HG02885 (cell line): Measurements from ENCODE around the gene BIN1.
"Not testable (repeated sequence)": the region's sequence is repeated elsewhere in the genome, so short reads cannot be mapped to it uniquely, and the experiment has no call there.

ENCODE experiments used
- ATAC-seq: cut with Tn5 transposase; IDR thresholded peaks from one replicate; pipeline ENCODE4 v1.9.1; 2021; ENCODE audit warnings: mild to moderate bottlenecking; ENCODE audit not compliant: unreplicated experiment, poor library complexity

BIN1 gene

GRCh38 chr2:127134833-127135830, 28.2 kb upstream of the BIN1 start:
- peak; percentile 49 for ATAC-seq

- ATAC-seq = no peak
Measured at GRCh38 chr2:127134235-127134634, 27.3 kb upstream of the BIN1 start.

GRCh38 chr2:127133793-127134192, 26.8 kb upstream of the BIN1 start:
- no peak for ATAC-seq

GRCh38 chr2:127130421-127130820, 23.5 kb upstream of the BIN1 start:
- no peak for ATAC-seq

DNA sequence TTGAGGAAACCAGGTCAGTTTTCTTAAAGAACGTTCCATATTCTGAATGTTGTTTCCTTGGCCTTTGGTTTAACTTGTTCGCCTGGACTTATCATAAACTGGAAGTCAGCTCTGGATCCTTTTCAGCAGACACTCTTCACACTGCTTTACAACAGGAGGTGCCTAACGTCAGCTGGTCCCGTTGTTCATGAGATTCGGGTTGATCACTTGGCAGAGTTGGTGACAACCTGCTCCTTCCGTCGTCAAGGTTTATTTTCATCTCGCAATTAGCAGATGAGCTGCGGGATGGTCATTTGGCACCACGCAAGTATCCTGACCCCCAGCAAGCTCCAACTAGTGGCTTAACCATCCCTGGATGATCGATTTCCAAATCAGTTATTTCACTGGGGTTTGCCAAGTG, 23.0 kb upstream of the BIN1 start:
- no peak for ATAC-seq

DNA sequence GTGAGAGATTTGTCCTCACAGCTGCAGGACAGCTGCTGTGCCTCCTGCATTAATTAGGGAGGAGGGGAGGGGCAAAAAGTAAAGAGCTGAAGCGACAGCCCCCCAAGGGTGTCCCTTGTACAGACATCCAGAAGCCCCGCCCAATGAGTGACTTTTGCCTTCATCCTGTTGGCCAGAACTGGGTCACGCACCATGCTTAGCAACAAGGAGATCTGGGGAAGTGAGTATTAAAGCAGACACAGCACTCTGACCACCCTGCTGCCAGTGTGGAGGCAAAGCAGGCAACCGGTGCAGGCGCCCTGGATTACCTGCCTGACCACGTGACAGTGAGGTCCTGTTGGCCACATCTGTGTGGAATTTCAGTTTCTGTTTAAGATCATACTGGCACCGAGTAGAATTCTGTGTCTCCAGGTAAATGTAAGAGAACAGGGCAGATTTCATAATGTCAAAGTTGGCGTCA, 21.5 kb upstream of the BIN1 start:
- peak; percentile 97 for ATAC-seq

DNA sequence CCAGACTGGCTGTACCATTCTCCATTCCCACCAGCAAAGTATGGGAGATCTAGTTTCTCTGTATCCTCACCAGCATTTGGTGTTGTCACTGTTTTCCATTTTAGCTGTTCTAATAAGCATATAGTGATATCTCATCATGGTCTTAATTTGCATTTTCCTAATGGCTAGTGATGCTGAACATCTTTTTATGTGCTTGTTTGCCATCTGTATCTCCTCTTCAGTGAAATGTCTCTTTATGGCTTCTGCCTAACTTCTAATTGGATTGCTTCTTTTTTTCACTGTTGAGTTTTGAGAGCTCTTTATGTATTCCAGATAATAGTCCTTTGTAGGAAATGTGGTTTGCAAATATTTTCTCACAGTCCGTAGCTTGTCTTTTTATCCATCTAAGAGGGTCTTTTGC, 18.9 kb upstream of the BIN1 start:
- no peak for ATAC-seq

DNA sequence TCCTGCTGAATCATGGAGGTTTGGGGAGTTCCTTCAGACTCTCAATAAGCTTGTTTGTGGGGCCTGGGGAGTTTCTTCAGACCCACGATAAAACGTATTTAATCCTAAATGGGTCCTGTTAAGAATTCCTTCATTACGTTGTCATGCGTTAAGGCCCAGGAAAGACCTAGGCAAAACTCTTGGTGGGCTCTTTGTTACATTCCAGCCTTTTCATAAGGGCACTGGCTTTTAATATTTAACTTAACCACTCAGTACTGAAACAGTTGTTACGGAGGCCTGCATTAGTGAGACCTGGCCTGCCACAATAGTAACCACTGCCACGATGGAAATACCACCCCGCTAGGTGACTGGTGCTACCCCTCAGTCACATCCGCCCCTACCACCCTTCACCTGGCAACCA, 17.5 kb upstream of the BIN1 start:
- ATAC-seq = no peak

GRCh38 chr2:127122361-127123027, 15.5 kb upstream of the BIN1 start:
- no peak for ATAC-seq

GRCh38 chr2:127121776-127122176, 14.8 kb upstream of the BIN1 start:
- ATAC-seq = no peak

DNA sequence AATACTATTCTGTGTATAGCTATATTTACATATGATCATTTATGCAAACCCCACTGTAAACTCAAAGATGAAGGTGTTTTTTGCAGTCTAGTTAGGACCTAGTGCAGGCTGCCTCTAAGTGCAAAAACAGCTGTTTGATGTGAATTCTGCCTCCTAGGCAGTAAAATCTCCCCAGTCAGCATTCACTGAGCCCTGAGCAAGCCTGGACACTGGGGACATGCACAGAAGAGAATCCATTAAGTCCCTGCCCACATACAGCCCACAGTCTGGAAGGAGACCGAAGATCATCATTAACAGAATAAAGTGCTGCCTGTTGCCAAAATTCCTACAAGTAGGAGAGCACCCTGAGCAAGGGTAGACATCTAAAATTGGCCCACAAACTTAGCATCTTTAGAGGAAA, 14.4 kb upstream of the BIN1 start:
- ATAC-seq = no peak

DNA sequence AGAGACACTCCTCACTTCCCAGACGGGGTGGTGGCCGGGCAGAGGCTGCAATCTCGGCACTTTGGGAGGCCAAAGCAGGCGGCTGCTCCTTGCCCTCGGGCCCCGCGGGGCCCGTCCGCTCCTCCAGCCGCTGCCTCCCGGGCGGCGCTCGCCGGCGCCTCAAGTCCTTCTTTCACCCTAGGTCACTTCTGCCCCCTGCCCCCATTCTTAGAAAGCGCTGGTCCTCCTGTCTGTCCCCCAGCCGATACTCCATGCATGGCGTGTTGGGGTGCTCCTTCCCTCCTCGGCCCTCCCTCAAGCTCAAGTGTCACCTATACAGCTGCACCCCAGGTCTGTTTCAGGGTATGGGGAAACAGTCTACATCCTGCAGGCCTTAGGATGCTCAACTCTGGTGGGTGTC, 13.5 kb upstream of the BIN1 start:
- not testable (repeated sequence) for ATAC-seq

- ATAC-seq = no peak
Measured at GRCh38 chr2:127118467-127118866, 11.5 kb upstream of the BIN1 start.

- ATAC-seq = no peak
Measured at GRCh38 chr2:127118038-127118437, 11.1 kb upstream of the BIN1 start.

GRCh38 chr2:127117603-127118002, 10.6 kb upstream of the BIN1 start:
- no peak for ATAC-seq

DNA sequence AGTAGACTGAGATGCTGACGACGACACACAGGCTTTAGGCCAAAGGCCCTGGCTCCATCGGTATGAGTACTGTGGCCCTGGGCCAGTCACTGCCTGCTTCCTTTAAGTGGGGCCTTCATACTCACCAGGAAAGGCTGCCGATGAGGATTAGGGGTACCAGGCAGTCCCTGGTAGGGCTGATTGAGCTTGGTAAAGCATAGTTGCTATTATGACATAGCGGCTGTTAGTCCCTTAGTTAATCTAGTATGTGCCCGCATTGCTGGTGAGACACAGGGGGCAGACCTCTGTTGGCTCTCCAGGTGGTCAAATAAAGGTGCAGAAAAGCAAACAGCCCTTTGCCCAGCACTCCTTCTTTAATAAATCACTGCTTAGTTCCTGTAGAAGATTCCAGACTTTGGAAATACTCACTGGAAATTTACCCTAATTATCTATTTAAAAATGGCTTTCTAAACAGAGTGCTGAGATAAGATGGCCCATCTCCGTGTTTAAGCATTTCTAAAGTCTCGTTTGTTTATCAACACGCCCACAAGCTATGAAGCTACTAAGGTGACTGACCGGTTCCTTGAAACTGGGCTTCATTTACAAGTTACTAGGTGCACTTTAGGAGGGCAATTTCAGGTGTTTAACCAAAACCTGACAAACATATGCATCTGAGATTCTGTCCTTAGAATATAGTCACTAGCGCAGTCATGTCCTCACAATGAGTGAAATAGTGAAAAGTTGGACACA, 8.7 kb upstream of the BIN1 start:
- ATAC-seq = no peak

- ATAC-seq = no peak
Measured at GRCh38 chr2:127110985-127111384, 4.0 kb upstream of the BIN1 start.

DNA sequence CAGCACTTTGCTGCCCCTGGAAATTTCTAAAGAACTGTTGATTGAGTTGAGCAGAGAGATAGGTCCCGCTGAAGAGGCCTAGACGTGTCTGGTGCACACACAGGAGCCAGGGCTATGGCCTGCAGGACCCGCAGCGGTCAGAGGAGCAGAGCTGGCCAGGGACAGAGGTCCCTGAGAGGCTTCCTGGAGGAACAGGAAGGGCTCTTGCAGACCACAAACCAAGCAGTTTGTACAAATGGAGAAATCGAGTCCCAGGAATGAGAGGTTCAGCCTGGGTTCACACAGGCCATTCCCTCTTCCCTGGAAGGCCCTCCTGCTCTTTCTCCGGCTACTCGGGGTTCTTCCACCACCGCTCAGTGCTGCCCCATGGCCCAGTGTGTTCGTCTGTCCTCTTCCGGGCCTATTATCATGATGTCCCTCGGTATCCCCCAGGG, 1.2 kb upstream of the BIN1 start:
- no peak for ATAC-seq

GRCh38 chr2:127107622-127107999, 657 bp upstream of the BIN1 start:
- ATAC-seq = no peak

DNA sequence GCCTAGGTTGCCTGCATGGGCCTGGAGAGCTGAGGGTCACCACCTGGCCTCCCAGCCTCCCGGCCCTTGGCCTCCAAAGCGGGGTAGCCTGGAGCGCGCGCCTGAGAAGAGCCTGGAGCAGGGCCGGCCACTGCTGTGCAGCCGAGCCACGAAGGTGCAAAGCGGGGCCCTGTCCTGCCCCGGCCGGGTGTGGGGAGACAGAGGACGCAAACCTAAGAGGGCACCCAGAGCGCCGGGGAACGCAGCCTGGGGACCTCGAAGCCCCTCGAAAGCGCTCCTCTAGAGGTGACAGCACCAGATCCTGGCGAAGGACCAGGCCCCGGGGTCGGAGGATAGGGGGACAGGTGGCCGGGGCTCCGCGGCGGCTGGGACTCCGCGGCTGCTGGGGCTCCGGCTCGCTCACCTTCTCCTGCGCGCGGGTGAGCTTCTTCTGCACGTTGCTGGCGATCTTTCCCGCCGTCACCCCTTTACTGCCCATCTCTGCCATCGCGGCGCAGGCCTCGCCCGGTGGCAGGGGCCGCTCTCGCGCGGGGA, 430 bp downstream of the BIN1 start:
- ATAC-seq = peak; percentile 29
